GM21619 (cell line): ENCODE data around the gene RANBP9.

Source experiments
- ATAC-seq: cut with Tn5 transposase; IDR thresholded peaks from one replicate; pipeline ENCODE4 v1.9.1; 2021; ENCODE audit not compliant: unreplicated experiment

The RANBP9 gene

DNA sequence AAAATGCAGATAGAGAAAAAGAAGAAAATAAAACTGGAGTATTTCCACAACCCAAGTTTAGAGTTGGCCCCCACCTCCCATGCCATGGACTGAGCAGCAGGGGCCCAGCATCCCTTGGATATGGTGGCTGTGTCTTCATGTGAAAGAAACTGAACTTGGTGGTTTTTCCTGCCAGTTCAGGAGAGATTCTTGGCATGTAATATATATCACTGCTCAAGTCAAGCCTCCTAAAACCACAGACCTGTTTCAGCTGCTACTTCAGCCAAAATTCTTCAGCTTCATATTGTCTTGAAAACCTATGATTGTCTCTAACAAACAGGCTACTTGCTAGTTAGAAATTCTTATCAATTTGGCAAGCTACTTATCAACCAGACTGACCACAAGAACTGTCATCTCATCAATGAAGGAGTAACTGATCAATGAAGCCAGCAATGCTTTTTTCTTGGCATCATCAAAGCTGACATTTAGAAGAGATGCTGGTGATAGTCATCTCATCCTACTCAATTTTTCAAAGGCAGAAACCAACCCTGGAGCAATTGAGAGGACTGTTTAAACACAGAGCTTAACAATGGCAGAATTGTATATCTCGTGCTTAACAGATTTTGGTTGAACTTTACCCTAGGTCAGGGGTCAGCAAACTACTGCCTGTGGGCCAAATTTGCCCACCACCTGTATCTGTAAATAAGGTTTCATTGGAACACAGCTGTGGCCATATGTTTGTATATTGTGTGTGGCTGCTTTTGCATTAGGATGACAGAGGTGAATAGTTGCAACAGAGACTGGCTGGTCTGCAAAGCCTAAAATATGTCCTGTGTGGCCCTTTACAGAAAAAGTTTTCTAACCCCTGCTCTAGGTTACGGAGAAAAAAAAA, 106.9 kb downstream of the RANBP9 start:
- no peak for ATAC-seq

DNA sequence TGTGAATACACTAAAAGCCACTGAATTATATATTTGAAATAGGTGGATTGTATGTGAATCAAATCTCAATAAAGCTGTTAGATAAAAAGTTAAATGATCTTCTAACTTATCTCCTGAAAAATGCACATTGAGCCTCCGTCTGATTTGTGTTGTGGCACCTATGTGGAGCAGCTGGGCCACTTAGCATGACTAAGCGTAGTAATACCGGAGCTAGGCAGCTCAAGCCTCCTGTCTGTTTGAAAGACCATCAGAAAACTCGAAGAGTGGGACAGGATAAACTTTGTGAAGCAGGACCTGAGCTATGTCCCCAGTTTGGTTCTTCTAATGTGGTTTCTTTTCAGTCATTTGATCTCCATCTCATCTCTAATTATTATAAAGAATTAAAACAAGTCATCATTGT, 107.5 kb downstream of the RANBP9 start:
- ATAC-seq: no peak

DNA sequence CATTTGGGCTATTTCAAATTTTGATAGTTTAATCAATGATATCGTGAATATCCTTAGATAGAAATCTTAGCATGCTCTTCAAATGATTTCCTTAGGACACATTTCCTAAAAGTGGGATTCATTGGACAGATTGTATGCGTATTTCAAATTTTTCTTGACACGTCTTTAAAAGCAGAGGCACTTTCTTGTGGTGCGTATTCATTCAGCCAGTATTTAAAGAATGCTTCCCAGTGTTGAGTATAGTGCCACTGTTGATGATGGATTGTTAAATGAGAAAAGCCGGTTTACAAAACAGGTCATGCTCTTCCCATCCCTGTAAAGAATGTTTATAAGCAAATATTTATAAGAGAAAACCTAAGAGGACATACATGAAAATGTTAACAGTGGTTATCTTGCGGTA, 111.6 kb downstream of the RANBP9 start:
- ATAC-seq: no peak

DNA sequence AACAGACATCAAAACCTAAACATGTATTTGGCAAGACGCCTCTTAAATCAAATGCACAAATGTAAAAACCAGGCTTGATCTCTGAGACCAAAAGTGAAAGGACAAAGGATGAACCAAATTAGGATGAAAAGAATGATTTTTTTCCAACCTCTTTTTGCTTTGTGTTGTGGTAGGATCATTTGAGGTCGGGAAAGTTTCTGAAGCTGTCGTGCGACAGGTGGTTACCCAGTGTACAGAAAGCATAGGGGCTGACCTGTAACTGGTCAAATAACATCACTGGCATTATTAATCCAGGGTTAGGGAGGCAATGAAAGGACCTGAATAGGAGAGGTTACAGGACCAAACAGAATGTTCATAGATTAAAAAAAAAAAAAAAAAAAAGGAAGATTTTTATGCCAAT, 114.6 kb downstream of the RANBP9 start:
- no peak for ATAC-seq

DNA sequence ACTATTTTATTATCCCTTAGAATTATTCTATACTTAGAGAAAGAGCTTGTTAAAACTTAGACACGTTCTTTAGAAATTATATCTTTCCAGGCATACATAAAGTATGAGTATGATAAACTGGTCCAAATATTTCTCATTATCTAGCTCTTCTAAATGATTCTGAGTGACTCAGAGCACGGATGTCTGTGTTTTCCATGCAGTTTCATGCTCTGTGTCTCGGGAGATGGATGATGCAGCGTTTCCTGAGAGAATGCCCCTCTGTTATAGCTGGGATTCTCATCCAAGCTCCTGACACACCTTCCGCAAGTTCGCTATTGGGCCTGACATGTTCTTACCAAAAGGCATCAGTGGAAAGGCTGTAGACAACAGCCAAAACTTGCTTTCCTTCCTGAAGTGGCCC, 117.9 kb downstream of the RANBP9 start:
- ATAC-seq: no peak

DNA sequence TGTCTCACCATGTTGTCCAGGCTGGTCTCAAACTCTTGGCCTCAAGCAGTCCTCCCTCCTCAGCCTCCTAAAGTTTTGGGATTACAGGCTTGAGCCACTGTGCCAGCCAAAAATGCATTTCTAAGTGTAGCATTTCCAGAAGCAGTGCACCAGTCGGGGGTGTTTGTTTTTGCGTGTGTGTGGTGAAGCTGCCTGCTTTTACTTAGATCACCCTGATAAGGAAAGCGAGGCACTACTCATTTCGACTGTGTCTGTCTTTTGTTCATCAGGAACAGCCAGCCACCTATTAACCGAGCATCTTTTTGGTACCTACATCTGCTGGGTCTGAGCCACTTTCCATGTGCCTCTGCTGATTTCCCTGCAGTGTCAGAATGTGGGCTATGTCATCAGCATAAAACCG, 118.5 kb downstream of the RANBP9 start:
- ATAC-seq: no peak

DNA sequence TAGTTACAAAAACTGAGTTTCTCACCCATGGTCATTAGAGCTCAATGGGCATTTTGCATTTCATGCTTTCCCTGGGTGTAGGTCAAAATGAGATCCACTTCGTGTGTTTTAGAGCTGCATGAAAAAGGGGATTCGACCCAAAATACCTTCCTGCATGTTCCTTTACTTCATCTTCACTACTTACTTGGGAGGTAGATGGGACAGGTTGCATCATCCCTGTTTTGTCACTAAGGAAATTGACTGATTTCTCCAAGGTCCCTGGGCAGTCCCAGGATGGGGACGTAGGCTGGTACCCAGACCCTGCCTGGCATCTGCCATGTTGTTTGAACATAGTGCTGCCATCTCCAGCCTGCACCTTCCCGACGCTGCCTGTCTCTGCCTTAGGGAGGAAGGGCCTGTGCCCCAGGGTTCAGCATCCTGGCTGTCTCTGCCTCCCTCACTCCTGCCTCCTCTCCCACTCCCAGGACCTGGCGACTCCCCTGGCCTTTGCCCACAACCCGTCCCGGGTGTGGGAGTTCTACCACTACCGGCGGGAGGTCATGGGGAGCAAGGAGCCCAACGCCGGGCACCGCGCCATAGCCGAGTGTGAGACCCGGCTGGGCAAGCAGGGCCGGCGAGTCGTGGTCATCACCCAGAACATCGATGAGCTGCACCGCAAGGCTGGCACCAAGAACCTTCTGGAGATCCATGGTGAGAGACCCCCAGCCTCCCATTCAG, 120.3 kb downstream of the RANBP9 start:
- ATAC-seq: no peak

DNA sequence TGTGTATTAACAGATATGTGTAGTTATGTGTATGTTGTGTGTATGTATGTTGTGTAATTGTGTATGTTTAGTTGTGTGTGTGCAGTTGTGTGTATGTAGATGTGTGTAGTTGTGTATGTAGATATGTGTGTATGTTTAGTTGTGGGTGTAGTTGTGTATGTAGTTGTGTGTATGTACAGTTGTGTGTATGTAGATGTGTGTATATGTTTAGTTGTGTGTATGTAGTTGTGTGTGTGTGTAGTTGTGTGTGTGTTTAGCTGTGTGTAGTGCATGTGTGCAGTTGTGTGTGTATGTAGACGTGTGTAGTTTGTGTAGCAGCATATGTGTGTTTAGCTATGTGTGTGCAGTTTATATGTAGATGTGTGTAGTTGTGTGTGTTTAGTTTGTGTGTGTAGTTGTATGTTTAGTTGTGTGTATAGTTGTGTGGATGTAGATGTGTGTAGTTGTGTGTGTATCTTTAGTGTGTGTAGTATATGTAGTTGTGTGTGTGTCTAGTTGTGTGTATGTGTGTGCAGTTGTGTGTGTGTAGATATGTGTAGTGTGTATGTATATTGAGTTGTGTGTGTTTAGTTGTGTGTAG, 121.0 kb downstream of the RANBP9 start:
- ATAC-seq: no peak

DNA sequence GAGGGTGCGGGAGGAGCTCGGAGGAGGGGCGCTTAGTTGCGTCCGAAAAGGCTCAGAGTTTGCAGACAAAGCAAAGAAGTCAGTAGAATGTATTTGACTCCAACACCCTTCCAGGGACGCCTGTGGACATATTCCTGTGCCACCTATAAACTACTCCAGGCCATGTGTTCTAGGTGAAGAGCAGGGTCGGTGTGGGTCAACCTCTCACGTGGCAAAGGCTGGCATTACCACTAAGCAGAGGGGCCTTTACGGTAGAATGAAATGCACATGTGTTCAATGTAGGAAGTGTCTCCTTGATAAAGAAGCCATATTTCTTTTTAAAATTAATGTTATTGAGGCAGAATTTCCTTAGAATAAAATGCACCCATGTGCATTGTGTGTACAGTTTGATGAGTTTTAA, 121.8 kb downstream of the RANBP9 start:
- no peak for ATAC-seq

DNA sequence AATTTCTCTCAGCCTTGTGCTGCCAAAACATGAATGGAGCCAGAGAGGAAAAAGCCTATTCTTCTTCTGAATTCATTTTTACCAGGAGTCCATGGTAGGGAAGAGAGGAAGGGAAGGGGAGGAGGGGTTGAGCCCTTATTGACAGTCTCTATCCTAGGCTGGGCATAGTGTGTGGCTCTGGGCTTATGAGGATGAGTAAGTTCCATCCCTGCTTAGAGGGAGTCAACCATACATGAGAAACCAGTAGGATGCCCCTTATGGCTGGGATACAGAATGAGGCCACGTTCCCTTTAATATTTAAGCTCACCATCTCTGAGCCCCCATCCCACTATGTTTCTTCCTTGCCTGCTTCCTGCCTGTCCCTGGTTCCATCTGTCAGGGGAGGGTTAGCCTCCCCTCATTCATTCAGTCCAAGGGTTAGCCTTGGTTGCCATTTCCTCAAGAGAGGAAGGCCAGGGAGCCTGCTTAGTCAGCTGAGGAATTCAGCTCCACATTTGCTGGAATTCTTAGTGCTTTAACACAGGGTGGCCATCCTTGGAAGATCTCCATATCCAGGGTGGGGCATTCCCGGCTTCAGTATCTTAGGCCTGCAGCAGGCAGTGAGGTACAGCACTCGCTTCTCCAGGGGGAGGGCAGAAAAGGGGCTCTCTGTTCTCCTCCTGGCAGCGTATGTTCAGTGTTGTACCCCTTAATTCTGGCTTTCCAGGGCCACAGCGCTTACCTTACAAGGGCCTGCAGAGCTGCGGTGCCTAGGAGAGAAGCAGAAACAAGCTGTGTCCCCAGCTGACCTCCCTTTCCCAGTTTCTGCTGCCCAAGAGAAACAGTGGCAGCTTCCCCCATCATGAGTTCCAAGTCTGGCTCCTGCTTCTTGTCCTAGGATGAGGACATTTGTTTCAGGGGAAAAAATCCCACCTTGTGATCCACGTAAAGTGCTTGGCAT, 124.8 kb downstream of the RANBP9 start:
- no peak for ATAC-seq

DNA sequence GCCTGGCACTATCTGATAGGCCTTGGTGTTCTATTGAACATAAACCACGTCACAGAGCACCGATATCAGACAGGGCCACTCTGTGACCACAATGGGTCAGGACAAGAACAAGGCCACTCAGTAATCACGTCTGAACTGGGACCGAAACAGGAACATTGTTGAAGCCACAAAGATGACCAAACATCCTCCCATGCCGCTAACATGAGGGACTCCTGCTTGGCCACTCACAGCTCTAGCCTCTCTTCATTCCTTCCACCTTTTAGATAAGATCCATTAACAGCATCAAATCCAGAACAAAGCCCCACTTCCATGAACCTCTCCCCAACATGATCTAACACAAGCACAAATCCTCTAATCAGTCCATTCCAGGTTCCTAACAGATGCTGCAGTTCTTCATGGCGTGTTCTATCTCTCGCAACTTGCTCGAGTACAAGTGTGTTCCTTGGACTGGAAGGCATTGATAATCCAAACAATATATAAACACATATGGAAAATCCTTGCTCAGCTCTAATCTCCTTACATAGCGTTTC, 129.9 kb downstream of the RANBP9 start:
- no peak for ATAC-seq

DNA sequence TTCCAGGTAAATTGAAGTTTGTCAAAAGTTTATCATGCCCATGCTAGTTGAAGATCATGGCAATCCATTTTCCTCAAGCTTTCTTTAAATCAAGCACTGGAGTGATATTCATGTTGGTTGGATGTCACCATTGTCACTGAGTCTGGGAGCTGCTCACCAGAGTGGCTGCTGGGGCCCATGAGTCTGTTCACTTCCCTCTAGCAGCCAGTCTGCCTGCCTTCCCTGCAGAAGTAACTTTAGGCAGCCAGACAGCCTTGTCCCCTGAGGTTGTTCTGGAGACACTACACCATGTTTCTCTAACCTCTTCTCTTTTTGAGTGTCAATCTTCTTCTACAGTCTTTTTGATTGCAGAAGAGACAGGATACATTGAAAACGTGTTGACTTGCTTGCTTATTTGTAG, 131.7 kb downstream of the RANBP9 start:
- ATAC-seq: no peak

DNA sequence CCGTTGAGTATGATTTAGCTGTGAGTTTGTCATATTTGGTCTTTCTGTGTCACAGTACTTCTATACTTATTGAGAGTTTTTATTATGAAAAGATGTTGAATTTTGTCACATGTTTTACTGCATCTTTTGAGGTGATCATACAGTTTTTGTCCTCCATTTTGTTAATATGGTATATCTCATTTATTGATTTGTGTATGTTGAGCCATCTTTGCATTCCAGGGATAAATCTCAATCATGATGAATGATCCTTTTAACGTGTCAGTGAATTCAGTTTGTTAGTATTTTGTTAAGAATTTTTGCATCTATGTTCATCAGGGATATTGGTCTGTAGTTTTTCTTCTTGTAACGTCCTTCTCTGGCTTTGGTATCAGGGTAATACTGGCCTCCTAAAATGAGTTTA, 133.7 kb downstream of the RANBP9 start:
- ATAC-seq: no peak

DNA sequence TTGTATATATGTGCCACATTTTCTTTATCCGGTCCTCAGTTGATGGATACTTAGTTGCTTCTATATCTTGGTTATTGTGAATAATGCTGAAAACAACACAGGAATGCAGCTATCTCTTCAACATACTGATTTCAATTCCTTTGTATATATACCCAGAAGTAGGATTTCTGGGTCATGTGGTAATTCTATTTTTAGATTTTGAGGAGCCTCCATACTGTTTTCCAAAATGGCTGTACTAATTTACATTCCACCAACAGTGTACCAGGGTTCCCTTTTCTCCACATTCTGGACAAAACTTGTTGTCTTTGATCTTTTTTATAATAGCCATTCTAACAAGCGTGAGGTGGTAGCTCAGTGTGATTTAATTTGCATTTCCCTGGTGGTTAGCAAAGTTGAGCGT, 135.6 kb downstream of the RANBP9 start:
- ATAC-seq: no peak

DNA sequence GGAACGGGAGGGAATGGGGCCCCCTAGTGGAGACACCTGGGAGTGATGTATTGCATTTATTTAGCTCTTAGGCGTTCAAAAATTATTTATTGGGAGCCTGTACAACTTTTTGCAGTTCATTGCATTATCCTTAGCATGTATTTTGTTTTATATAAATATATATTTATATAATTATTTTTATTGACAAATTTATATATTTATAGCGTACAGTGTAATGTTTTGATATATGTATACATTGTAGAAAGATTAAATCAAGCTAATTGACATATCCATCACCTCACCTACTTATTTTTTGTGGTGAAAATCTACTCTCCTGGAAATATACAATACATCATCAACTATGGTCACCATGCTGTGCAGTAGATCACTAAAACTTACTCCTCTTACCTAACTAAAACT, 136.3 kb downstream of the RANBP9 start:
- ATAC-seq: no peak

DNA sequence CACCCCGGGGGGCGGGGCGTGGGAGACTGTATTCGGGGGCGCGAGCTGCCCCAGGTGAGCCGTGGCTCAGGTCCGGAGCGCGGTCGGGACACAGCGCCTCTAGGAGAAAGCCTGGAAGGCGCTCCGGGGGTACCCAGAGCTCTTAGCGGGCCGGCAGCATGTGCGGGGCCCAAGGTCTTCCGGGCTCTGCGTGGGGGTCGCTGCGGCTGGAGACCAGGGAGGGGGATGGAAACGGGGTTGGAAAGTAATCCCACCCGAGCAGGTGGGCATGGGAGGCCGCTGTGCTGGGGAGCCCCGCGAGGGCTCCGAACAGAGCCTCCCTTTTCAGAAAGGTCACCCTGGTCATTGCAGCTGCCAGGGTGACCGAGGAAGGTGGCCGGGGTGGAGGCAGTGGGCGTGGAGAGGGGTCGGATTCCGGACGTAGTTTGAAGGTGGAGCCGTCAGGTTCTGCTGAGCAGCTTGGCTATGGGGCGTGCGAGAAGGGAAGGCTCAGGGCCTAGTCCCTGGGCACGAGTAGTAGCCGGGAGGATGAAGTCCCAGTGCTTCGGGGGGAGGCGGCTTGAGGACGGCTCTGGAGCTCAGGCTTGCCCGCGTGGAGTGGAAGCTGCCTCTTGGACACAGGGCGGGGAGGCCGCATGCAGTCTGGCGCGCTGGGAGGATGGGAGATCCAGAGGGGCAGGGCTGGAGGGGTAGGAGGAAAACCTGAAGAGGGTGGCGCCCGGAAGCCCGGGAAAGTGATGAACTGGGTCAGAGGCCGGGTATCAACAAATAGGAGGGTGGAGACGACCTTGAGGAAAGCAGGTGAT, 136.9 kb downstream of the RANBP9 start, which contains the start of gene SIRT5:
SIRT5 (plus strand) TSS at position 31 of the 806 bp plus-strand sequence. CDS start 9,510 bp downstream, outside the sequence.
- peak; percentile 74 for ATAC-seq

DNA sequence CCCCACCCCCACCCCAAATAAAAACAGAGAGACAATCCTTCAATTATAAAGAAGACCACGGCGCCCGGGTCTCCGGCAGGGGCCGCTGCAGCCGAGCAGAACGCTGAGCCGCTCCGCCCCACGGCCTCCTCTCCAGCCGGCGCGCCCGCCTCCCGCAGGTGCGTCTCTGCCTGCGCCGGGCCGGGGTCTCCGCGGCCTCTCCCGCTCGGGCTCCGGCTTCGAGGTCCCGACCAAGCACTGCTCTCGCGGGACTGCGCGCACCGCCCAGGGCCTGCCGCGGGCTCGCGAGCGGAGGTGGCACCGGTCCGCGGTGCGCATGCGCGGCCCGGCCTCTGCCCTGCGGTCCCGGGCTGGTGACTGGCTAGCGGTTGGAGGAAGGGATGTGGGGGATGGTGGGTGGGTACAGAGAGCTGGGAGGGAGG, 137.5 kb downstream of the RANBP9 start:
- peak; percentile 63 for ATAC-seq

DNA sequence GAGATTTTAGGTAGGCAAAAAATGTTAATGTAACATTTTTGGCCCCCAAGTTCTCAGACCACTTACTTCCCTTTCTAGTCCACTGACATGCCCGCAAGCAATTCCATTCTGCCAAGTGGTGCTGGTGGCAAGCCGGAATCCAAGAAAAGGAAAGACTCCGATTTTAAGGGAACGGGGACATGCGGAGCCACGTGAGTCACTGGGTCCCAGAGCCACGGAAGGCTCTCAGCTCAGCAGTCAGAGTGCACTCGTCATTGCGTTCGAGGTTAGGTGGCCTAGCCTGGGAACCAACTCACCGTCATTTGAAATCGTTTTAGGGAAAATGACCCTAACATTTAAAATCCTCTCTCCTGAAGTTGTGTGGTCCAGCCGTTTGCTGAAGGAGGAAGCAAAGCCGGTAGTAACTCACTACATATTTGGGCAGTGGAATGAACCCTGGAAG, 137.9 kb downstream of the RANBP9 start:
- no peak for ATAC-seq

DNA sequence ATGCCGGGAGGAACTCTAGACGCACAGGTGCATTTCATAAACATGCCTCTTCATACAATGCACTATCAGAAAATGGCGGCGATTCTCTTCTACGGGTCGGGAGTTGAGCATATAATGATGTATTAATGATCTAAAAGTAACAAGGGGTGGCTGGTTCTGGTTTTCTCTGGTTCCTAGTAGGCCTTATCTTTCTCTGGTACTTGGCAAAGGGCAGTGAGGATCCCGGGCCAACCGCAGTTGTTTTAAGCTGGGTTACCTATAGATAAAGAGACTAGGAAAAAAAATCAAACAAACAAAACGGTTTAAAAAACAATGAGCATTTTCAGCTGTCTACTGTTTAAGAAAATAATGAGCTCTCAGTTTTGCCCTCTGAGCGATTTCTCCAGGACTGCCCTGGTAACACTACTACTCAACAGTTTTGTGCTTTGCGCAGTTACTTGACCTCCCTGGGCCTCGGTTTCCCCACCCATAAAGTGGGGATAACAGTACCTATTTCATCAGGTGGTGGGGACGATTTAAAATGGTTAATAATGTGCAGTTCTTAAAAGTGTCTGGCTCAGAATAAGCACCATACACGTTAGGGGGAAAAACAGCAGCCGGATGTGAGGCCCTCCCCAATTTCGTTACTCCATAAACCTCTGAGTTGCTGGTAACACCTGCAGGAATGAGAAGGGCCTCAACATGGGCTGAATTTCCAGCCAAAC, 138.5 kb downstream of the RANBP9 start:
- ATAC-seq: no peak
